Right hindlimb (tissue), 1 donor: ENCODE results near the gene STAC3.
A peak's percentile ranks its signal among the peaks of the same experiment; 100 is the strongest.

Experiments
- DNase-seq: peaks from one replicate; pipeline ENCODE4 v3.0.0-alpha.2; 2018

The STAC3 gene

GRCh38 chr12:57254506-57255280 lies 3.7 kb upstream of the STAC3 start:
- DNase-seq: peak; percentile 0

DNA sequence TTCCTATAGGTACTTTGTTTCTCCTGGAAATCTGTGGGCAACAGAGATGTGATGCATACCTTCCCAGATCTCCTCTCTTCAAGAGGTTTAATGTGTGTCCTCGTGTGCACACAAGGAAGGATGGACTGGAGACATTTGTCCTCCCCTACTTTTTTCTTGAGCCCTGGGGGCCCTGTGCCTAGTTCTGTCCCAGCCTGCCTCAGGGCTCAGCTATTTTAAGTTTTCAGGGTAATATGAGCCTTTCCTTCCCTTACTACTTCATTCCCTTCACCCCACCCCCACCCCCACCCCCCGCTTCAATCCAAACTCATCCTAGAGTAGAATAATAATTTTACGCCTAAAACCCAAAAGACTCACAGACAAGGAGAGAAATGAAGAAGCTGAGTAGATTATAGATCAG lies 446 bp downstream of the STAC3 start:
- no peak for DNase-seq

DNA sequence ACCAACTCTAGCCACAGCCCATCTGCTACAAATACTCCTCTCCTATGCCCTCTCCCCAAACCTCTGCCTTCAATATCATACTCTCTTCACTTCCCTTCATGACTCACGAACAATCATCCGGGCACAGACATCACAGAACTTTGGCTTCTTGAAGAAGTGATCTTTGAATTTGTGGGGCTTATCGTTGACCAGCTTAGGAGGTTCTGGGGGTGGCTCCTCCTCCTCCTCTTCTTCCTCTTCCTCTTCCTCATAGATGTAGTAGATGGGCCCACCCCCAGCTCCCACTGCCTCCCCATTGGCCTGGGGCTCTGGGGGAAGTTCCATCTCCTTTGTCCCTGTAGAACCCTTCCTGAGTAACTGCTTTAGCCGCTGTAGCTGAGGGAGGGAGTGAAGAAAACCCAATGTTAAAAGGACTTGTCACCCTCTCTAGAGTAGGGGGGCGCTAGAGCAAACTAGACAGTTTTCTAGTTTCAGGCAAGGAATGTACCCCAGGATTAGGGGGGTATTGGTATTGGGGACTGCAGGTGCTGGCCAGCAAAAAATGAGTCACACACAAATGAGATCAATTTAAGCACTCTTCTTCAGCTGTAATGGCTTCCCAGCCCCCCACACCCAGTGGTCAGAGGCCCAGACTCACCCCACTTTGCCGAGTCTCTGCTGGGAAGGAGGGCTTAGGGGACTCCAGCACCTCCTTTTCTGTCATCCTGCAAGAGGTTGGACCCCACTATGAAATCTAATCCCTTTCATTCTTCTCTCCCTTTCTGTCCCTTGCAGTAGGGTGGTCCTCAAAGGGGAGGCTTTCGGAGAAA lies 1.8 kb downstream of the STAC3 start:
- no peak for DNase-seq

- no peak for DNase-seq
These were observed 3.9 kb downstream of the STAC3 start for GRCh38 chr12:57247041-57247440.

- DNase-seq: no peak
These were observed 6.7 kb downstream of the STAC3 start for GRCh38 chr12:57244312-57244696.

- peak; percentile 84 for DNase-seq
These were observed 7.3 kb downstream of the STAC3 start for GRCh38 chr12:57243521-57244311.

DNA sequence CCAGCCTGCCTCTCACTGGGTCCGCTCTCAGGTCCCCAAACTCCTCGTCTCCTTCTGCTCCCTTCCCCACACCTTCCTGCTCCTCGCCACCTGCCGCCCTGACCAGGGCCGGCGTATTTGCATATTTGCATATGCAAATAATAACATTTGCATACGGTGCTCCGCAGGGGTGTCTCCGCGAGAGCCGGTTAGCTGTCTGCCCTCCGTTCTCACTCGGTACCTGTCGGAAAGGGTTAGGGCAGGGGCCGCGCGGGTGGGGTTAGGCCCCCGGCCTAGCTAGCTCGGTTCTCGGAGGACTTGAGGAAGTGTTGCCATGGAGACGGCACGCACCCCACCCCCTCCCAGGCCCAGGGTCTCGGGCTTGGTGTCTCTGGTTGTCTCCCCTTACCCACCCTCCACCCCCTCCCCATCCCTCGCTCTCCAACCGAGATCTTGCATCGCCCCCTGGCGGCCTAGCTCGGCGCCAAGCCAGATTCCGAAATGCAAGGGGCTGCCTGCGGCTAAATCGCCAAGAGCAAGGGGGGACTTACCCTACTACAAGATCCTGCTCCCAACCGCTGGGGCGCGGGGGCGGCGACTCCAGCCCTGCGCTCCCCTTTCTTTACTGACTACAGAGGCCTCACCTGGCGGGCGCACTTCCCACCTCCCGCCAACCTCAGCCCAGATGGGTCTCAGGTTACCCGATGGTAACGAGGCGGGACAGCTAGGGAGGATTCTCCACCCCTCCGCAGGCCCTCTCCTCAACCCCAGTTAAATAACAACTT lies 8.1 kb downstream of the STAC3 start:
- peak; percentile 72 for DNase-seq

DNA sequence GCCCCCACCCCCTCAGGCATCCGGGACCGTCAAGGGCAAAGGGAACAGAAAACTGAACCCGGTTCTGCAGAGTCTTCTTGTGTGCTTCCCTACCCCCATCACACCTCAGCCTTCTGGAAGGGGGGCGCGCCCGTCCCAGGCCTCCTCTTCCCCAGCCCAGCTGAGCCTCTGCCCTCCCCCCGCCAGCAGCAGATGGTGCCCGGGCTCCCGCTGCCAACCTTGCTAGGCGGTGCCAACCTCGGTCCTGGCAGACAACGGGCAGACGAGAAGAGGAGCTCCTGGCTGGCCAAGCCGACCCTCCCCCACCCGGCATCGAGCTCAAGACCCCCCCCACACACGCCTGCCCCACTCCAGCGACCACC lies 8.7 kb downstream of the STAC3 start:
- no peak for DNase-seq

GRCh38 chr12:57241402-57242310 lies 9.3 kb downstream of the STAC3 start:
- no peak for DNase-seq

DNA sequence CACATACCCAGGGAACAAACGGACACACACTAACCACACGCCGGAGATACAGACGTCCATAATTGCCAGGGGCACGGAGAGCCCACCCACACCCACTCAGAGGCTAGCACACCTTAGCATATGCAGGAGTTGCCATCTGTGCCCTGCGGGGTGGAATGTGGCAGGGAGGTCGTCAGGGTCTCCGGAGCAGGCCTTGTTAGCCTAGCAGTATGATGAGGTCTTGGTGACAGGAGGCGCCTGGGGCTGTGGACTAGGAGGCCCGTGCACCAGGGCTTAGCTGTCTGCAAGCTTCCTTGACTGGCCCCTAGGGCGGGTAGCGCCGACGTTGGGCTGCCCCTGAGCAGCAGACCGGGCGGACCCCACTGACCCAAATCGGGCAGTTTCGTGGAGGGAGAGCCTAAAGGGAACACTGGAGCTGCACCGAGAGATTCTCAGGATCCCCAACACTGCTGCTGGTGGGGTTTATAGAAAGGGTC lies 10.0 kb downstream of the STAC3 start:
- DNase-seq: no peak

DNA sequence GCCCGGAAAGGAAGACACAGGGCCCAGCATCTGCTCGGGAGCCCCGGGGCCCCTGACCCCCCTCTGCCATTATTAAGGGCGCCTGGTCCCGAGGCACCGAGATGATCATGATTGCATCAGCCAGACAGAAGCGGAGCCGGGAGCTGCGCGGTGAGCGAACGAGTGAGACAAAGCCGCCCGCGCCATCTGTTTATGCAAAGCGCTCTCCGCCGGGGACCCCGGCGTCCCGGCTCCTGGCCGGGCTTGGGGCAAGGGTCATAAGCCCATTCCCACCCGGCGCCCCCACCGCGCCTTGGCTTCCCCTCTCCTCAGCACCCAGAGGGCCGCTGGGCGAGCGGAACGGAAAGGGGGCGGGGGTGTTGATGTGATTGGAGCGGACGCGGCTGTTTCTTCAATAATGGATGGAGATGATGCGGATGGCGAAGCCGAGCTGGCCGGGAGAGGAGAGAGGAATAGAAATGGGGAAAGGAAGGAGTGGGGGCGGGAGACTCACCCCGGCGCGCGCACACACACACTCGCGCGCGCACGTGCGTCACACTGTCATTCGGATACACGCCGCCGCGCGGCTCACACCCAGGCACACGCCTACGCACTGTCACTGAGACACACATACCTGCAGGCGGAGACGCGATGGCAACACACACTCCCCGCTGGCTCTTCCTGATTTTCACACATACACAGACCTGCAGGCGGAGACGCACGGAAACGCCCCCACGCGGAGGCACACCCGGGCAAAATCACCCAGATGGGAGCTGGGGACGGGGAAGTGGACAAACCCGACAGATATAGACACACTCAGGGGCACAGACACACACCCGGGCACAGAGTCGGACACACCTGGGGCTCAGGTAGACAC lies 10.7 kb downstream of the STAC3 start:
- peak; percentile 59 for DNase-seq

- no peak for DNase-seq
These were observed 11.4 kb downstream of the STAC3 start for GRCh38 chr12:57239587-57240065.

GRCh38 chr12:57238854-57239554 lies 12.0 kb downstream of the STAC3 start:
- peak; percentile 92 for DNase-seq

DNA sequence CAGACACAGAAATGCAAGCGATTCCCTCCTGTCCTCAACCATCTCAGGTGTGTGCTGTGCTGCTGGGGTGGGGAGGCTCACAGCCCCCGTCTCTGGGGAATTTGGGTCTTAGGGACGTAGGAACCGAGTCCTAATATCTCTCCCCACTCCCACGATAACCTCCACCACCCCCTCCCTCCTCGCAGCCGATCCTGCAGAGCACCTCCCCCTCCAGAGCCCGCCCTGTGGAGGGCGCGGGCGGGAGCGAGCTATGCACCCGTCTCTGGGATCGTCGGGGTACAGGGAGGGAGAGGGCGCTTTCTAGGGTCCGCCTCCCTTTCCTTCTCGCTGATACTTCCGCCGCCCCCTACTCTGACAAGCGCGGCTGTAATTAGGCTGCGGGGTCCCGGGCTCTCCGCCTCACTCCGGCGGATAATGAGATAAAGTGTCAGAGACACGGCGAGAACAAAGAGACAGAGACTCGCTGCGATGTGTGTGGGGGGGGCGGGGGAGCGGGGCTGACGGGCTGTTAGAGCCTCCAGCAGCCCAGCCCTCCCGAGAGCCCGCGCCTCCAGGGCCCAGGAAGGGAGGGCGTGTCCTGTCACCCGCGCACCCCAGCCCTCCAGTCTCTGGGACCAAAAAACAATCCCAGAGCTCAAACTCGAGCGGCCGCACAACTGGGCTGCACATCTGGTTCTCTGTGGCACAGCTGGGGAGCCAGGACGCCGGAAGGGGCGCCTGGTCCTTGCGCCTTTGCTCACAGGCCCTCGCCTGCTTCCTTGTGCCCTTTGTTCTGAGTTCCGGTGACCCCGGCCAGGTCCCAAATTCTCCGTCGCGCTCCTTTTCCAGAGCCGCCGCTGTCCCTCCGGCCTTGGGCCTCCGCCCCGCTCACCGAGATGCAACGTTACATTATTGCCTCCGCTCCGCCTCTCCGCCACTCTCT lies 12.8 kb downstream of the STAC3 start:
- DNase-seq: peak; percentile 42

DNA sequence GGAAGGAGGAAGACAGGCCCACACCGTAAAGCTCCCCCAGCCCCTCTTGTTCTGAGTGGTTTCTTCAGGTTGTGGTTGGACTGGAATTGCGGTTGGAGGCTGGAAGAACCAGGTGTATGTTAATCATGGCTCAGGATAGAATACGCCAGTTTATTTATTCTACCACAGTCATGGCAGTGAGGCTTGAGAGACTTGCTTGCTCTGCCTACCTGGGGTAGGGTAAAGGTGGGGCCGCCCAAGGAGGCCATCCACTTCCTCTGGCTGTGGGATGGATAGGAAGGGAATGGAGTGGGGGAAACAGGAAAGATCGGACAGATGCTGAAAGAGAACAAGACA lies 13.4 kb downstream of the STAC3 start:
- no peak for DNase-seq

DNA sequence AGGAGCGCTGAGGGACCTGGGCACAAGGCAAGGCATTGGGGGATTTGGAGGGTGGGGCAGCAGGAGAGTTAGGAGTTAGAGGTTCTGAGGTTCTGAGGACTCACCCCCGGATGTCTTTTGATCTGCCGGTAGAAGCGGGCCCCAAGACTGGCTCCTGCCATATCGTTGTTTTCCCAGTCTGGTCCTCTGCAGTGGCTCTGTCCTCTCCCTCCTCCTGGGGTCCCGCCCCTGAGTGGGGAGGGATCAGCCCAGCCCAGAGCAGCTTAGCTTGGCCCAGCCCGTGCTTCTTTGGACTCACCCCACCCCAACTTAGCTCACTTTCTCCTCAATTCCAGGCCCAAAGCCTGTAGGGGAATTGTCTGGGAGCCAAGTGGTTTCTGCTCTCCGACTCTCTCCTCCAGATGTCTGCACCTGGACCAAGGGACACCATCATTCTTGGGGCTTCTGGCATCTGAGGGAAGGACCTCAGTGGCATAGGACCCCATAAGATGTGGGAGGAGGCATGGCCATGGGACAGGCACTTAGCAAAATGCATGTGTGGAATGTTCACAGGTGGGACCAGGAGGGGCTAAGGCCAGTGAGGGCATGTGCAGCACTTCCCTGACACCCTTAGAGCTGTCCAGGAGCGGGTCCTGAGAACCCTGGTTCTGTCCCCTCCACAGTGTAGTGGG lies 13.9 kb downstream of the STAC3 start:
- peak; percentile 79 for DNase-seq

- no peak for DNase-seq
These were observed 14.6 kb downstream of the STAC3 start for GRCh38 chr12:57236201-57236924.
